Measurements from ENCODE around the gene COG5. TPM values are rescaled to one million over a fixed set of nuclear protein-coding genes. Genes with fewer than 3 reads are reported as not detected.
A peak's percentile ranks its signal among the peaks of the same experiment; 100 is the strongest.

COG5 gene
- total and polyA plus RNA-seq, 2 donors from 2014 or later = 8.6 to 45.7 TPM

DNA sequence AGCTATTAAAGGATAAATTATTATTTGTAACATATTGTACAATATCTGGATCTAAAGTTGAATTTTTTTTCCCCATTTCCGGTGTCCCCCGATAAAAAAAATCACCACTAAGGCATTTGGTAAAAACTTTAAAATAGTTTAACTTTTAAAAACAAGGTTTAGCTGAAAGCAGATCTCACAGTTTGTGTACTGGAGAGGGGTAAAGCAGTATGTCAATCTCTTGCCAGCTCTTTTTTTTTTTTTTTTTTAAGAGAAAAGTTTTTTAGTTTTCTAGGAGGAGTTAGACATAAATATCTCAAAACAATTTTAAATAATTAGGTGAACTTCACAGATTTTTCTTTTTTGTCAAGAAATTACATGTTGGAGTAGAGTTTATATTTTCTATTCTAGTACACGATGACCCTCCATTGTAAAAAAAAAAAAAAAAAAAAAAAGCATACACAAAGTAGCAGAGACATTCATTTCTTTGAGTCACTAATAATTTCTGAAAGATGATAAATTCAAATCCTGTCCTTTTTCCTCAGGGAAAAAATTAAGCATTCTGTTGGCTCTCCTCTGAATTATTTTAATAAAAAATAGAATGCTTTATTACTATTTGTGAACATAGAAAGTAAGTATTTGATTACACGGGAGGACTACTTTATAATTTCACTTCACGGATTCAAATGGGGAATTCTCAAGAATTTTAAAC is 396.8 kb downstream of the COG5 start:
- Histone ChIP-seq H3K9ac (ENCODE audit: low read length in 3 of 3) (peak overlapping the region; percentile 67 to 87 (median 83)), H3K9me3 (ENCODE audit: control insufficient read depth in 2 of 3, insufficient read depth in 1 of 3, low read length in 3 of 3) (no peaks in the 10 kb centered on the region), H3K4me3 (ENCODE audit: low read length in 3 of 3) (peak overlapping the region; percentile 69 to 91 (median 86)), H3K36me3 (ENCODE audit: control insufficient read depth in 2 of 3, insufficient read depth in 3 of 3, low read length in 3 of 3) (no peaks in the 10 kb centered on the region), H3K4me1 (ENCODE audit: control insufficient read depth in 2 of 3, insufficient read depth in 2 of 3, low read depth in 1 of 3, low read length in 3 of 3) (no peaks in the 10 kb centered on the region), H3K27ac (ENCODE audit: low read depth in 2 of 2, low read length in 2 of 2) (peak overlapping the region in 1 of 2 donors; percentile 99), H3K27me3 (ENCODE audit: control insufficient read depth, insufficient read depth, low read length) (no peaks in the 10 kb centered on the region)
- intact Hi-C loops (cut with DNase I) = no loop called here
- FAIRE-seq (peak; percentile 51), DNase-seq (no peak)
- TF ChIP-seq, protein P1, sequence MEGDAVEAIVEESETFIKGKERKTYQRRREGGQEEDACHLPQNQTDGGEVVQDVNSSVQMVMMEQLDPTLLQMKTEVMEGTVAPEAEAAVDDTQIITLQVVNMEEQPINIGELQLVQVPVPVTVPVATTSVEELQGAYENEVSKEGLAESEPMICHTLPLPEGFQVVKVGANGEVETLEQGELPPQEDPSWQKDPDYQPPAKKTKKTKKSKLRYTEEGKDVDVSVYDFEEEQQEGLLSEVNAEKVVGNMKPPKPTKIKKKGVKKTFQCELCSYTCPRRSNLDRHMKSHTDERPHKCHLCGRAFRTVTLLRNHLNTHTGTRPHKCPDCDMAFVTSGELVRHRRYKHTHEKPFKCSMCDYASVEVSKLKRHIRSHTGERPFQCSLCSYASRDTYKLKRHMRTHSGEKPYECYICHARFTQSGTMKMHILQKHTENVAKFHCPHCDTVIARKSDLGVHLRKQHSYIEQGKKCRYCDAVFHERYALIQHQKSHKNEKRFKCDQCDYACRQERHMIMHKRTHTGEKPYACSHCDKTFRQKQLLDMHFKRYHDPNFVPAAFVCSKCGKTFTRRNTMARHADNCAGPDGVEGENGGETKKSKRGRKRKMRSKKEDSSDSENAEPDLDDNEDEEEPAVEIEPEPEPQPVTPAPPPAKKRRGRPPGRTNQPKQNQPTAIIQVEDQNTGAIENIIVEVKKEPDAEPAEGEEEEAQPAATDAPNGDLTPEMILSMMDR (IDR thresholded peaks at IDR 0.05; ENCODE audit: borderline replicate concordance, extremely low read depth, insufficient read depth) = no peak

DNA sequence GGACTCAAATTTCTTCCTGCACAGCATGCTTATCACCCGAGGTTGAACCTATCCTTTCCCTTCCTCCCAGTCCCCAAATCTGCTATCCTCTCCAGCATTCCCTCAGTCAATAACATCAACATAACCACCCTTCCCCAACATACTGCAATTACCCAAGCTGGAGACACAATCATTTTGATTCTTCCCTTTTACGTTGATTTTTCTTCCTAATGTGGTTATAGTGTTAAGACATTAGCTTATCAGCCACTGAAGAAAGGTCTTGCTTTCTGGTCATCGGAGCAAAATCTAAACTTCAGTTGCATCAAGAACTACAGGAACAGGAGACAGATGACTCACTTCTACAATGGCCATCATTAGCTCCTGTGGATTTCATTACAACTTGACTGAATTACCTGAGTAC is 398.4 kb downstream of the COG5 start:
- TF ChIP-seq, protein P1 (IDR thresholded peaks at IDR 0.05; ENCODE audit: borderline replicate concordance, extremely low read depth, insufficient read depth) = no peak
- no peaks in the 10 kb centered on the region for H3K9me3 ChIP-seq (ENCODE audit: control insufficient read depth in 2 of 3, insufficient read depth in 1 of 3, low read length in 3 of 3)
- no peaks in the 10 kb centered on the region for H3K27me3 ChIP-seq (ENCODE audit: control insufficient read depth, insufficient read depth, low read length)
- no peak overlapping the region for H3K9ac ChIP-seq (ENCODE audit: low read length in 3 of 3)
- H3K27ac ChIP-seq (ENCODE audit: low read depth in 2 of 2, low read length in 2 of 2) = no peak overlapping the region
- no peaks in the 10 kb centered on the region for H3K4me1 ChIP-seq (ENCODE audit: control insufficient read depth in 2 of 3, insufficient read depth in 2 of 3, low read depth in 1 of 3, low read length in 3 of 3)
- intact Hi-C loops (cut with DNase I) = no loop called here
- no peak overlapping the region for H3K4me3 ChIP-seq (ENCODE audit: low read length in 3 of 3)
- H3K36me3 ChIP-seq (ENCODE audit: control insufficient read depth in 2 of 3, insufficient read depth in 3 of 3, low read length in 3 of 3) = no peaks in the 10 kb centered on the region
- DNase-seq (no peak), FAIRE-seq (no peak)

DNA sequence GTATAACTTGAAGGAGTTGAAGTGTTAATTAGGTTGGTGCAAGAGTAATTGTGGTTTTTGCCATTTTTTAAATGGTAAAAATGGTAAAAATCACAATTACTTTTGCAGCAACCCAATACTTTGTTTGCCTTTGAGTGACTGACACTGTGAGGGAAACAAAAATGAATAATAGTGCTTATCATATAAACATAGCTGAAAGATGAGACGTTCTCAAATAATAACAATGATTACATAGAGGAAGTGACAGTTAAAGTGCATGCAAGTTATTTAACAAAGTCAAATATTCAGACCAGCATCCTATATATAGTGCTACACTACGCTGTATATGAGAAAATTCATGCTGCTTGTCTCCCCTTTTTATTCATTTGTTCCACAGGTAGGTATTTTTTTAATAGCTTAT is 399.6 kb downstream of the COG5 start:
- intact Hi-C loops (cut with DNase I) = no loop called here
- Histone ChIP-seq H3K4me1 (ENCODE audit: control insufficient read depth in 2 of 3, insufficient read depth in 2 of 3, low read depth in 1 of 3, low read length in 3 of 3) (no peaks in the 10 kb centered on the region), H3K36me3 (ENCODE audit: control insufficient read depth in 2 of 3, insufficient read depth in 3 of 3, low read length in 3 of 3) (no peaks in the 10 kb centered on the region), H3K4me3 (ENCODE audit: low read length in 3 of 3) (no peak overlapping the region), H3K27ac (ENCODE audit: low read depth in 2 of 2, low read length in 2 of 2) (no peak overlapping the region), H3K27me3 (ENCODE audit: control insufficient read depth, insufficient read depth, low read length) (no peaks in the 10 kb centered on the region), H3K9ac (ENCODE audit: low read length in 3 of 3) (no peak overlapping the region), H3K9me3 (ENCODE audit: control insufficient read depth in 2 of 3, insufficient read depth in 1 of 3, low read length in 3 of 3) (no peaks in the 10 kb centered on the region)
- FAIRE-seq = no peak
- TF ChIP-seq, protein P1 (IDR thresholded peaks at IDR 0.05; ENCODE audit: borderline replicate concordance, extremely low read depth, insufficient read depth) = no peak
- DNase-seq = no peak

DNA sequence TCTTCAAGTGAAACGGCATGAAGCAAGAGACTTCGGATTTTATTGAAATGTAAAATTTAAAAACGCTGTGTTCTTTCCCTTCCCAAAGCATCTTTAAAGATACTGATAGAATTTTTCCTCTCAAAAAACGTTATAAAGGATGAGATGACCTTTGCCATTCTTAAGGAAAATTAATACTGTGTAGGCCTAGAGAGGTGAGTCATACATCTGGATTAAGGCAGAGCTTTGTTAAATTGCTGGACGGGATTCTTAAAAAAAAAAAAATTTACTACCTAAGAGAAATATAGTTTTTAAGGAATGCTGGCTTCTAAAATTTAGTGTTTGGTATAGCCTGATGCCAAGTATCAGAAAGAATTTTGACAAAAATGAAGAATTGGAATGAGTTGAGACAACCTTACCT is 401.2 kb downstream of the COG5 start:
- intact Hi-C loops (cut with DNase I) = no loop called here
- Histone ChIP-seq H3K4me3 (ENCODE audit: low read length in 3 of 3) (no peak overlapping the region), H3K9ac (ENCODE audit: low read length in 3 of 3) (no peak overlapping the region), H3K36me3 (ENCODE audit: control insufficient read depth in 2 of 3, insufficient read depth in 3 of 3, low read length in 3 of 3) (no peaks in the 10 kb centered on the region), H3K27me3 (ENCODE audit: control insufficient read depth, insufficient read depth, low read length) (no peaks in the 10 kb centered on the region), H3K9me3 (ENCODE audit: control insufficient read depth in 2 of 3, insufficient read depth in 1 of 3, low read length in 3 of 3) (no peaks in the 10 kb centered on the region), H3K4me1 (ENCODE audit: control insufficient read depth in 2 of 3, insufficient read depth in 2 of 3, low read depth in 1 of 3, low read length in 3 of 3) (no peaks in the 10 kb centered on the region), H3K27ac (ENCODE audit: low read depth in 2 of 2, low read length in 2 of 2) (no peak overlapping the region)
- TF ChIP-seq, protein P1 (IDR thresholded peaks at IDR 0.05; ENCODE audit: borderline replicate concordance, extremely low read depth, insufficient read depth) = no peak
- DNase-seq (no peak), FAIRE-seq (no peak)

Data from kidney (tissue), 14 donors.